Left ventricle myocardium inferior (tissue), 1 donor: ENCODE data around the gene GJB6. TPM values are rescaled to one million over a fixed set of nuclear protein-coding genes. Genes with fewer than 3 reads are reported as not detected.

Source experiments
- DNase-seq: peaks from one replicate; pipeline ENCODE4 v3.0.0-alpha.2; 2020
- H3K27ac ChIP-seq: fragments of 200-600 bp; replicated peaks from 2 replicates; pipeline ENCODE4 v1.8.0; 2021
- H3K27me3 ChIP-seq: fragments of 200-600 bp; 2 replicates; pipeline ENCODE4 v1.8.0; 2021; ENCODE audit warnings: low read depth
- H3K36me3 ChIP-seq: fragments of 200-600 bp; 2 replicates; pipeline ENCODE4 v1.8.0; 2021
- H3K4me1 ChIP-seq: fragments of 200-600 bp; 2 replicates; pipeline ENCODE4 v1.8.0; 2021
- H3K4me3 ChIP-seq: fragments of 200-600 bp; 2 replicates; pipeline ENCODE4 v1.8.0; 2021; ENCODE audit warnings: mild to moderate bottlenecking, moderate library complexity
- H3K9me3 ChIP-seq: fragments of 200-600 bp; replicated peaks from 2 replicates; pipeline ENCODE4 v1.8.0; 2021
- intact Hi-C: fragments of 100-400 bp; cut with micrococcal nuclease; formaldehyde crosslinking; loops from one replicate; pipeline ENCODE4 v1.11.0; 2022
- total RNA-seq: library from RNA; stranded (reverse); fragmentation: NEBNext Ultra II Directional; extraction: Animal tissue kit (Norgen Biotek cat#: 25700); gene quantifications from one replicate; pipeline ENCODE4 v1.2.1, GENCODE V29; 2021
- TF ChIP-seq, protein P1 (sequence below): fragments of 200-600 bp; IDR thresholded peaks from 2 replicates; pipeline ENCODE4 v1.8.0; 2021; ENCODE audit warnings: antibody characterized with exemption, mild to moderate bottlenecking, borderline replicate concordance
- donor health status: DM: no; HTN: yes; CAD: no; lungs with severe emphysema.

The GJB6 gene
- total RNA-seq, 1 donor from 2014 or later = not detected

DNA sequence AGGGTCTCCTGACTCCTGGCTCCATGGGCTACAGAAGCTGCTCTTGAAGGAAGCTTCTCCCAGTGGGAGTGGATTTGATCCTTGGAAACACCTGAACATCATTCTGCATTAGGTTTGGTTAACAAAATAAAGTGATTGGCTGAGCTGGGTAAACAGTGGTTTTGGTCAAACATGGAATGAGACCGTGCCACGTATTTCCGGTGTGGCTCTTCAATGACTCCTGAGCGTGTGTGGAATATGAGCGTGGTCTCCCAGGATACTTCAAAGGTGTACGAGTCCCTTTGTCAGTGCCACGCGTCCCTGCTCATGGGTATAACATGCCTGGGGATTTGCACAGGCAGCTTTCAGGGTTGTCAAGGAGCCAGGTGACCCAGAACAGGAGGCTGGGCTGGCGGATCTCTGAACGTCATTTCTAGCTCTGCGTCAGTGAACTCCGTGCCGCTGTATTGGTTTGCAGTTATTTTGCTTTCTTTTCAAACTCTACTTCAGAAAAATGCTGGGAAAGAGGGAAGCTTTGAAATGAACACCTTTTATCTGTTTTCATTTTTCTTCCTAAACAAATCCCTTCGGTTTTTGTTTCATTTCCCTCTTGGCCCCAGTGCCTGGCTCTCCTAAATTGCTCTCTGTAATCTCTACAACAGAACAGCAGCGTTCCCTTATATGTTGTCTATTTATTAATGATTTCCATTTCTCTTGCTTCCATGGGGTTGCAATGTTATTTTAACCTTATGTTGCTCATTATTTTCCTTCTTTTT lies 26.3 kb upstream of the GJB6 start:
- Histone ChIP-seq H3K27me3 (peaks cover 8% of the 10 kb centered on the region), H3K4me1 (no peaks in the 10 kb centered on the region), H3K4me3 (no peak overlapping the region), H3K27ac (no peak overlapping the region), H3K36me3 (no peaks in the 10 kb centered on the region), H3K9me3 (no peaks in the 10 kb centered on the region)
- TF ChIP-seq, protein P1, sequence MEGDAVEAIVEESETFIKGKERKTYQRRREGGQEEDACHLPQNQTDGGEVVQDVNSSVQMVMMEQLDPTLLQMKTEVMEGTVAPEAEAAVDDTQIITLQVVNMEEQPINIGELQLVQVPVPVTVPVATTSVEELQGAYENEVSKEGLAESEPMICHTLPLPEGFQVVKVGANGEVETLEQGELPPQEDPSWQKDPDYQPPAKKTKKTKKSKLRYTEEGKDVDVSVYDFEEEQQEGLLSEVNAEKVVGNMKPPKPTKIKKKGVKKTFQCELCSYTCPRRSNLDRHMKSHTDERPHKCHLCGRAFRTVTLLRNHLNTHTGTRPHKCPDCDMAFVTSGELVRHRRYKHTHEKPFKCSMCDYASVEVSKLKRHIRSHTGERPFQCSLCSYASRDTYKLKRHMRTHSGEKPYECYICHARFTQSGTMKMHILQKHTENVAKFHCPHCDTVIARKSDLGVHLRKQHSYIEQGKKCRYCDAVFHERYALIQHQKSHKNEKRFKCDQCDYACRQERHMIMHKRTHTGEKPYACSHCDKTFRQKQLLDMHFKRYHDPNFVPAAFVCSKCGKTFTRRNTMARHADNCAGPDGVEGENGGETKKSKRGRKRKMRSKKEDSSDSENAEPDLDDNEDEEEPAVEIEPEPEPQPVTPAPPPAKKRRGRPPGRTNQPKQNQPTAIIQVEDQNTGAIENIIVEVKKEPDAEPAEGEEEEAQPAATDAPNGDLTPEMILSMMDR = no peak
- DNase-seq = no peak
- intact Hi-C loops = no loop called here

DNA sequence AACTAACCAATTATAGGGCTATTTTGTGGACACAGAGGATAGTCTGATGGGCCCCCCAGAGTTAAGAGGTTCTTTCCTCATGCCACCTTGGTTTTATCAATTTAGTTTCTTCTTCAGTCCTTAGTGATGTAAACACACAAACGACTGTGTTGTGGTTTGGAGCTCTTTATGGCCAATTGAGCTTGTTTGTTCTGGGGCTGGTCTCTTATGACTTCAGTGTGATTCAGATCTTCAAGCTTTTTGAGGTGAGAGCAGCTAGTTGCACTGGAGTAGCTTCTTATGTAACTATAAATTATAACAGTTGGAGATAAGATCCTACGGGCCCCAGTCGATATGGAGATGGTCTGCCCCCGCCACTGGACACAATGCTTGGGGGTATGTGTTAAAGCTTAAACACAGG lies 22.0 kb upstream of the GJB6 start:
- TF ChIP-seq, protein P1 = no peak
- no peak for DNase-seq
- H3K4me3 ChIP-seq = no peak overlapping the region
- no peaks in the 10 kb centered on the region for H3K9me3 ChIP-seq
- peaks cover 20% of the 10 kb centered on the region for H3K27me3 ChIP-seq
- no peak overlapping the region for H3K27ac ChIP-seq
- no peaks in the 10 kb centered on the region for H3K36me3 ChIP-seq
- no peaks in the 10 kb centered on the region for H3K4me1 ChIP-seq
- intact Hi-C loops = no loop called here

DNA sequence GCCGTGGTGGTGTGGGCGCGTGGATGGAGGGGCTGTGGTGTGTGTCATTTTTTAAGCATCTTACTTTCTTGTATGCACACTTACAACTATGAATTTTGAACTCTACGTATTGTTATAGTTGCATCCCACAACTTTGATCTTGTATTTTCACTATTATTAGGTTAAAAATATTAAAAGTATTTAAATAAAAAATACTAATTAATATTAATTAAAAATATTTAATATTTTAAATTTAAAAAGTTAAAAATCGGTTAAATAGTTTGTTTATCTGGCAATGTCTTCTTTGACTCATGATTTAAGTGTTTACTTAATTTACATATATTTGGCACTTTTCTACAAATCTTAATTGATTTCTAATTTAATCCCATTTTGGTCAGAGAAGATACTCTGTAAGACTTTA lies 17.8 kb upstream of the GJB6 start:
- no peak overlapping the region for H3K4me3 ChIP-seq
- H3K27me3 ChIP-seq = peaks cover 20% of the 10 kb centered on the region
- TF ChIP-seq, protein P1 = no peak
- no peaks in the 10 kb centered on the region for H3K36me3 ChIP-seq
- no peak for DNase-seq
- intact Hi-C loops = no loop called here
- no peaks in the 10 kb centered on the region for H3K4me1 ChIP-seq
- no peaks in the 10 kb centered on the region for H3K9me3 ChIP-seq
- no peak overlapping the region for H3K27ac ChIP-seq

DNA sequence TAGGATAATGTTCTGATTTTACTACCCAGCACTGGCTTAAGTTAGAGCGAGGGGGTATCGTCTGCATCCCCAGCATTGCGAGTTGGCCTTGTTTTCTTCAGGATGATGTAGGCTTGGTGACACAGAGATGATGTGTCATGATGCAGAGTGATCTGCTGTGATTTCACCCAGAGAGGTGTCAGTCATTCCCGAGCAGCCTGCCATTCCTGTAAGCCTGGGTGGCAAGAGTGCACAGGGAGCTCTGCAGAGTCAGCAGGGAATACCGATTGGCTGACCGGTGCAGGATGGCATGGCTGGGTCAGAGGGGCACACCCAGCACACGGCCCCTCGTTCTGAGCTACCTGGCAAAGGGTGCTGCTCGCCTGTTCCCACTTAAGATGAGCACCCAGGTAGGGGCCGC lies 15.8 kb upstream of the GJB6 start:
- H3K27me3 ChIP-seq = peaks cover 8% of the 10 kb centered on the region
- H3K4me3 ChIP-seq = no peak overlapping the region
- TF ChIP-seq, protein P1 = no peak
- no peak for DNase-seq
- intact Hi-C loops = no loop called here
- no peak overlapping the region for H3K27ac ChIP-seq
- no peaks in the 10 kb centered on the region for H3K9me3 ChIP-seq
- H3K36me3 ChIP-seq = no peaks in the 10 kb centered on the region
- H3K4me1 ChIP-seq = no peaks in the 10 kb centered on the region

DNA sequence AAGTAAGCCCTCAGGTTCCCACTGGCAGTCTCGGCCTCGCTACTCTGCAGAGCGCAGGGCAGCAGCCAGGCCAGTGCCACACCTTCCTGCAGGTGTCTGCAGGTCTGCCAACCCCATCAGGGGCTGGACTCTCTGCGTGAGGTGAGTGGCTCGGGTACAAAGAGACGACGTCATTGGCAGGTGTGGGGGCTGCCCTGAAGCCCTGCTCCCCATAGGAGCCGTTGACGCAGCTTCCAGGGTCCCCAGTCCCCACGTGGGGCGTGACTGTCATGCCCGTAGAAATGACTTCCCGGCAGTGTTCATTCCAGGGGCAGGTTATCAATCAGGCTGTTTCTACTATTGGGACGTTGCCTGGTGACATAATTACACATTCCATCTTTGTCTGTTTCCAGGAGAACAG lies 15.3 kb upstream of the GJB6 start:
- DNase-seq = no peak
- Histone ChIP-seq H3K36me3 (no peaks in the 10 kb centered on the region), H3K27me3 (peaks cover 3% of the 10 kb centered on the region), H3K4me1 (no peaks in the 10 kb centered on the region), H3K27ac (no peak overlapping the region), H3K9me3 (no peaks in the 10 kb centered on the region), H3K4me3 (no peak overlapping the region)
- TF ChIP-seq, protein P1 = no peak
- intact Hi-C loops = no loop called here
